CD4-positive, alpha-beta T cell treated with Interleukin-17A for 4 hours (primary cell): ENCODE results near the gene TARS3.

ENCODE experiments used
- DNase-seq: peaks from one replicate; pipeline ENCODE4 v3.0.0-alpha.2; 2020; ENCODE audit warnings: mixed read lengths

TARS3 gene

DNA sequence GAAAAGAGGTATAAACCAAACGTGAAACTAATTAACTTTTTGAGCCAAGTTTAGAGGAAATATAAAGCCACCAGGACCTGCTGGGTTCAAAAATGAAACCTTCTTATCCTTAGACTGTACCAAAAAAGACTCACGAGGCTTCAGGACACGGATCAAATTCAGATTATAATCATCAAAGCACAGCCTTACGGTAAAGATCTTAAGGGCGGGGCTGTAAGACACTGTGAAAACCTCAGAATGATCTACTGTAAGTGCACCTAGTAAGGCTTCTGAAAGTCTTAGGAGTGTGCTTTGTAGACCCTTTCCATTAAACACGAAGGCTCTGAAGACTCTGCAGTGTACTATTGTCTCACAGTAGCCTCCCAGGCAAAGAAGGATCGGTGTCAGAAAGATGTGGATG is 26.8 kb downstream of the TARS3 start:
- DNase-seq, result no peak

DNA sequence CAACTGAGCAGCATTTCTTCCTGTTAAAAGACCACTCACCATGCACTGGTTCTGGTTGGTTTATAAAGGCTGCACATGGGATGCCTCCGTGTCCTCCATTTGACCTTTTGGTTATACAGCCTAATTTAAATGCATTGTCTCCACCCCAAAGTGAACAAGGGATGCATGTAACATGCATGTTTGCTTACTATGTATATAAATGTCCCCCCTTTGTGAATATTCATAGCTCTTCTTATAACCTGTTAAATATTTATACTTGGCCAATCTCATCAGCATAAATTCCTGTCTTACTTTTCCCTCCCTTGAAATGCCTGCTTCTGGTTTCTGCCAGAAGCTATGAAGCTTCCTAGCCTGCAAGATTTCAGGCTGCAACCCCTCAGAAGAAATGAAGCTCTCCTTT is 27.4 kb downstream of the TARS3 start:
- no peak for DNase-seq

DNA sequence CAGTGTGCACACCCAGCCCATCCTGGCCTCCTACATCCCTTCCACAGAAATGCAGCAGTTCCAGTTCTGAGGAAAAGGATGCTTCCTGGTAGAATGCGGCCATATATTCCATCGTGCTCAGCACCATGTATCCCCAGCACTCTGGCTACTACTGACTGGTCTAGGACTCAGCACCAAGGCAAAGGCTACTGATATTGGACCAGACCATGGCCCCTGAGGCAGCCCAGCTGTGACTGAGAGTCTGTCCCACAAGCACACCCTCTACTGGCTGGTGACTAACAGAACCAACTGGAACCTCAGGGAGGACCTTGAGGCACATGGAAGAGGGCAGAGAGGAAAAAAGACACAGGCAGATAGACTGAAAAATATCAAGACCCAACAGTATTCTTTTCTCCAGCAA is 30.0 kb downstream of the TARS3 start:
- DNase-seq, result no peak

DNA sequence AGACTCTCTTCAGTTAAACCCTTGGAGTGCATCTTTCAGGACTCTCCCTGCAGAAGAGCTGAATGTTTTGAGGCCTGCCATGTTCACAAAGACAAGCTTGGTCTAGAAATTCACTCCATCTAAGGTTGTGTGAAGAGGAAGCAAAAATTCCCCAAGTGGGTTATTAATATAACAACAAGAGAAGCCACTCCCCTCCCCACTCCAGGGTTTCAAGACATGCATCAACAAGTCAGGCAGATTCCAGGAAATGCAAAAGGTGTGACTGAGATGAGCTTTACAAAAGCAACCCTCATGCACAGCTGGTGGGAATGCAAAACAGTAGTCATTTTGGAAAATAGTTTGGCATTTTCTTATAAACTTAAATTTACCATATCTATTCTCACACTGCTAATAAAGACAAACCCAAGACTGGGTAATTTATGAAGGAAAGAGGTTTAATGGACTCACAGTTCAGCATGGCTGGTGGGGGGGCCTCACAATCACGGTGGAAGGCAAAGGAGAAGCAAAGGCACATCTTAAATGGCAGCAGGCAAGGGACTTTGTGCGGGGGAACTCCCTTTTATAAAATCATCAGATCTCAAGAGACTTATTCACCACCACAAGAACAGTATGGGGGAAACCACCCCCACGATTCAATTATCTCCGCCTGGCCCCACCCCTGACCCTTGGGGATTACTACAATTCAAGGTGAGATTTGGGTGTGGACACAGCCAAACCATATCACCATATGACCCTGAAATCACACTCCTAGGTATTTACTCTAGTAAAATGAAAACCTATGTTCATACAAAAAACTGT is 31.3 kb downstream of the TARS3 start:
- no peak for DNase-seq

- DNase-seq, result no peak
These were observed 34.4 kb downstream of the TARS3 start for GRCh38 chr15:101689901-101690300.

GRCh38 chr15:101686718-101687117 is 37.6 kb downstream of the TARS3 start:
- DNase-seq, result no peak

DNA sequence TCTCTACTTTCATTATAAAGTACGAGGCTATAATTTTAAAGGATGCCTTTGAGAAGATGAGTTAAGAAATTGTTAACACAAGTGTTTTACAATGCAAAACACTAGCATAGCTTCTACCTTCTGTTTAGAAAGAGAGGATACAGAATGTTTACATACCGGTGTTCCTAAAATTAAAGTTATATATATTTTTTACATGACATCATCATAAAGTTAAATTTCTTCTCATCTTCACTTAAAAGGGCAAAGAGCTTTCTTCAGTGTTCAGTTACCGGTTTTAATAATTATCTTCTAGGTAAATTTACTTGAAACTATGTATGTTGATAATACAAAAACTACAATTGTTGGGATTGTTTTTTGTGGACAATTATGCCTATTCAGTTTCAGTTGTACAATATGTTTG is 39.4 kb downstream of the TARS3 start:
- DNase-seq, result no peak

DNA sequence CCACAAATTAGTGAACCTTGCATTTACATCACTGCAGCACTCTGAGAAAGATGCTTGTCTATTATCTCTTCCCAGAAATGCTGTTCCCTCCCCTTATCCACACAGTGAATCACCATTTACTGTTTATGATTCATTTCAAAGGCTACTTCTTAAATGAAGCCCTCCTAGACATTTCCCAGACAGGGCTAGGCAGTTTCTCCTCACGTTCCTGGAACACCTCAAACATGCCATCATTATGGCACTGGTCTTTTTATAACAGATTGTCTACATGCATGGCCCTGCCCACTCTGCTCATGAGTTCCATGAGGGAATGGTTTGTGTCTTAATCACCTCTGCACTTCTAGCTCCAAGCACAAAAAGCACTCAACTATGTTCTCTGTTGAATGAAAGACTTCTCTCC is 39.9 kb downstream of the TARS3 start:
- no peak for DNase-seq

DNA sequence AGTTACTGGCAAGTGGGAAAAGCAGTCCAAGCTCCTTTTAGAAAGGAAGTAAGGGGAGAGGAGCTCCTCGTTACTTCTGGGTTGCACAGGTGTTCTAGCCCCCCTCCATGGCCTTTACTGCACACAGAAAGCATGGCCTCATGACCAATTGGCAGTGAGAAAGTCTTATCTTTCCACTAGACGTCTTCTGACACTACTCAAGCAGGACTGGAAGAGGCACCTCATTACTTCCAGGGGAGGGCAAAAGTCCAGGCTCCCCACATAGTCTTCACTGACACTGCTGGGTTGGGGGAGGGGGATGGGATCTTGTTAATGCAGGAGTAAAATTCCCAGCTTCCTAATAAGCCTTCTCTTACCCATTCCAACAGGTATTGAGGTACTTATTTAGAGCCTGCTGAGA is 44.5 kb downstream of the TARS3 start:
- DNase-seq, result no peak

- no peak for DNase-seq
These were observed 47.3 kb downstream of the TARS3 start for GRCh38 chr15:101676921-101677329.

GRCh38 chr15:101675796-101676582 is 48.3 kb downstream of the TARS3 start:
- no peak for DNase-seq

- DNase-seq, result no peak
These were observed 49.3 kb downstream of the TARS3 start for GRCh38 chr15:101675015-101675414.

- DNase-seq, result no peak
These were observed 52.0 kb downstream of the TARS3 start for GRCh38 chr15:101672298-101672697.

- no peak for DNase-seq
These were observed 54.5 kb downstream of the TARS3 start for GRCh38 chr15:101669744-101670143.

GRCh38 chr15:101667881-101668280 is 56.4 kb downstream of the TARS3 start:
- DNase-seq, result no peak

DNA sequence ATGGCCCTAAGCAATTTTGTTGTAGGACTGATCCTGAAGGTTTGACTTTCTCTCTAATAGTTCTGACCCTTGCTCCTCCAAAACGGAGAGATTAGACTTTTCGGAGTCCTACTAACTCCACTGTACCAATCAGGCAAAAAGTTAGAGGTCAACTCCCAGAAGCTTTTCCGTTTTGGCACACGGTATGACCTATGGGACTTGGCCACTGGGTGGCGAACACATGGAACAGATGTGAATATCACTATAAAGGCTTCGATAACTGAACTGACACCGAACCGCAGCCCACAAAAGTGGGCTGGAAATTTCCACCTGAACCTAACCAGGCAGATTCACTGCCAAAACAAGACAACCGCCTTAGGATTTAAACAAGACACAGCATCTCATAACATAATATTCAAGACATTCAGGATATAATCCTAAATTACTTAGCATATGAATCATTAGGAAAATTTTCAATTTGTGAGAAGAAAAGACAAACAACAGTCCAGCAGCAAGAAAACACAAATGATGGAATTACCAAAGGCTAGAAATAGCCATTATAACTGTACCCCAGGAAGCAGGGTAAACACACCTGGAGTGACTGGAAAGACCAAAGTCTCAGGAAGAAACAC is 59.9 kb downstream of the TARS3 start:
- DNase-seq, result no peak

- no peak for DNase-seq
These were observed 62.1 kb downstream of the TARS3 start for GRCh38 chr15:101662203-101662602.

- no peak for DNase-seq
These were observed 64.3 kb downstream of the TARS3 start for GRCh38 chr15:101660005-101660404.

DNA sequence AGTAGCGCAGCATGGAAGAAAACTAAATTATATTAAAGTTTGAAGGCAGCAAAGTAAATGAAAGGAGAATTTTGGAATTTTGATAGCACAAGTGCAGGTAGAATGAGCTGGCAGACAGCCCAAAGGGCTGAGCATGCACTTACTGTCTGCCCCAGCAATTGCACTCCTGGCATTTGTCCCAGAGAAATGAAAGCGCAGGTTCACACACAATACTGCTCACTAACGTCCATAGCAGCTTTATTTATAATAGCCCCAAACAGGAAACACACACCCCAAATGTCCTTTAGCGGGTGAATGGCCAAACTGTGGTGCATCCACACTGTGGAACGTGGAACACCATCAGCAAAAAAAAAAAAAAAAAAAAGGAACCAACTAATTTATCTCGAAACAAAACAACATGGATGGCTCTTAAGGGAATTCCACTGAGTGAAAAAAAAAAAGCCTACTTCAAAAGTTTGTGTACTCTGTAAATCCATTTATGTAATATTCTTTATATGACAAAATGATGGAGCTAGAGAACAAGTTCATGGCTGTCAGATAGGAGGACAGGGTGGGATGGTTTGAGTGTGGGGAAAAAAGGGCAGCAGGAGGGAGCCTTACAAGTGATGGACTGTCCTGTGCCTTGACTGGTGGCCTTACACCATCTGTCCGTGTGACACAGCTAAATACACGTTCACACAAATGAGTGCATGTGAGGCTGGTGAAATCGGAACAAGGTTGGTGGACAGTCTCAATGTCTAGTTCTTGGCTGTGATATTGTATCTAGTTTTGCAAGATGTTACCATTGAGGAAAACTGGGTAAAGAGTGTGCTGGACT is 66.1 kb downstream of the TARS3 start:
- DNase-seq, result no peak

- DNase-seq, result no peak
These were observed 67.1 kb downstream of the TARS3 start for GRCh38 chr15:101657171-101657570.

DNA sequence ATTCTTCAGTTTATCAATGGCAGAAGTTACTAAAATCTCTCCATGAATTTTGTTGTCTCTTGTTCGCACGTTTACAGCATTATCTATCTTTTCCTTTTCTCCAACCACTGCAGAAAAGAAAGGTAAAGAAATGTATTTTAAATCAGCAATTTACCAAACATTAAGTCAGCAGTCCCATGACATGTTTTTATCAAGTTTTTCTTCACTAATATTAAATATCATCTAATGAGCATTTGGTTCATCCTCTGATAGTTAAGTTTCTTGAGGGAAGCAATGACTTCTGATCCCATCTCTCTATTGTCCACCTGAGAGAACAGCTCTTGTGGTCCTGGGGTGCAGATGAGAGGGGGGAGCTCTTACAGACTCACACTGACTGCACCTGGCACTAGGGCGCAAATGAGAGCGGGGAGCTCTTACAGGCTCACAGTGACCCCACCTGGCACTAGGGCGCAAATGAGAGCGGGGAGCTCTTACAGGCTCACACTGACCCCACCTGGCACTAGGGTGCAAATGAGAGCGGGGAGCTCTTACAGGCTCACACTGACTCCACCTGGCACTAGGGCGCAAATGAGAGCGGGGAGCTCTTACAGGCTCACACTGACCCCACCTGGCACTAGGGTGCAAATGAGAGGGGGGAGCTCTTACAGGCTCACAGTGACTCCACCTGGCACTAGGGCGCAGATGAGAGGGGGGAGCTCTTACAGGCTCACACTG is 69.5 kb downstream of the TARS3 start:
- peak; percentile 29 for DNase-seq

- DNase-seq, result no peak
These were observed 70.1 kb downstream of the TARS3 start for GRCh38 chr15:101654171-101654570.
